ENCODE measurements around the gene FARS2. TPM values are rescaled to one million over a fixed set of nuclear protein-coding genes. Genes with fewer than 3 reads are reported as not detected.

FARS2 gene
- total RNA-seq, 1 donor from 2014 or later: 18.3 TPM

DNA sequence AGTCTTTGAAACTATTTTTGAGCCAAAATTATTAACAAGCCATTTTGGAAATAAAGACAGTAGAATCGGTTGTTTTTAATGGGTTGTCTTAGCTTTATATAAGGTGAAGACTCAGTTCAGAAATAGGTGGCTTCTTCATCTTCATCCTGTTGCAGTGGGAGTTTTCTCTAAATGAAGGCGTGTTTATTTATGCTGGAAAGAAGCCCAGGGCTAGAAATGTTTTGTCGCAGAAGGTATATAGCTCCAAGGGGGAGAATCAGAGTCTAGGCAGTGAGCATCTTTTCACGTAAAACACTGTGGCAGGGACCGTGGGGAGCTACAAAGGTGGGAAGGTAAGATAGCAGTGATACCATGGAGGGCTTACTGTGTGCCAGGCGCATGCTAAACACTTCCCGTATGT lies 34.3 kb downstream of the FARS2 start:
- no peak for DNase-seq
- TF ChIP-seq CTCF (IDR thresholded peaks at IDR 0.05): no peak
- H3K4me3 ChIP-seq: no peak overlapping the region
- no peak overlapping the region for H3K27ac ChIP-seq
- peaks cover 6% of the 10 kb centered on the region for H3K4me1 ChIP-seq
- no peak for ATAC-seq
- intact Hi-C loops (cut with DNase I): no loop called here
- no peaks in the 10 kb centered on the region for H3K36me3 ChIP-seq
- no peaks in the 10 kb centered on the region for H3K27me3 ChIP-seq
- H3K9me3 ChIP-seq: no peaks in the 10 kb centered on the region

GRCh38 chr6:5300206-5300764 lies 39.0 kb downstream of the FARS2 start:
- no peak for ATAC-seq
- no peaks in the 10 kb centered on the region for H3K4me1 ChIP-seq
- H3K9me3 ChIP-seq: no peaks in the 10 kb centered on the region
- TF ChIP-seq CTCF (IDR thresholded peaks at IDR 0.05): no peak
- DNase-seq: no peak
- no peak overlapping the region for H3K4me3 ChIP-seq
- H3K36me3 ChIP-seq: no peaks in the 10 kb centered on the region
- H3K27ac ChIP-seq: no peak overlapping the region
- no peaks in the 10 kb centered on the region for H3K27me3 ChIP-seq
- intact Hi-C loops (cut with DNase I): no loop called here

DNA sequence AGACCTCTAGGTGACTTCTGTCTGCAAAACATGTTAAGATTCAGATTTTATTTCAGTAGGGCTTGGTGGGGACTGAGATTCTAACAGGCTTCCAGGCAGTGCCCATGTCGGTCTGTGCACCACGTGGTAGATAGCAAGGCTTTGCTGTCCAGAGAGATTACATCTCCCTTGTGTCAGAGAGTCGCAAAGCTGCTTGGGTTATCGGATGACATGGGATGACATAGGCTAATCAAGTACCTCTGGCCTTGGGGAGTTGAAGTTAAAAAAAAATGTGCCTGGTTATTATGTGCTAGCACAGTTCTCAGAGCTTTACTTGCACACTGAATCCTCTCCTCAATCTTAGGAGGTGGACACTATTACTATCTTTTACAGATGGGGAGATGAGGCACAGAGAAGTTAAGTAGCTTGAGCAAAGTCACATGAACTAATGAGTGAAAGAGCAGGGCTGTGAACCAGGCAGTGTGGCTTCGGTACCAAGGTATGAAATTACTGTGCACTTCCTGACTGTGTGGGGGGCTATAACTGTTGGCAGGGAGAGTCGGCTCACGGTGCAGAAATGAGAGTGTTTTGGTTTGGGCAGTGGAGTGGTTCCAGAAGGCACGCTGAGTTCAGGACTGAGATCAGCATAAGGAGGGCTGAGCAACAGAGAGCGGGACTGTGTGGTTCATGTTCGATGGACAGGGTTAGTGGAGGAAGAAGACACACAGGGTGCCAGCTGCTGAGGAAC lies 41.1 kb downstream of the FARS2 start:
- no peak for ATAC-seq
- no peaks in the 10 kb centered on the region for H3K9me3 ChIP-seq
- no peaks in the 10 kb centered on the region for H3K4me1 ChIP-seq
- no peak for TF ChIP-seq CTCF (IDR thresholded peaks at IDR 0.05)
- DNase-seq: no peak
- H3K4me3 ChIP-seq: no peak overlapping the region
- H3K27ac ChIP-seq: no peak overlapping the region
- no peaks in the 10 kb centered on the region for H3K36me3 ChIP-seq
- H3K27me3 ChIP-seq: no peaks in the 10 kb centered on the region
- intact Hi-C loops (cut with DNase I): no loop called here

GRCh38 chr6:5302995-5303622 lies 41.8 kb downstream of the FARS2 start:
- intact Hi-C loops (cut with DNase I): no loop called here
- Histone ChIP-seq H3K4me3 (no peak overlapping the region), H3K9me3 (no peaks in the 10 kb centered on the region), H3K36me3 (no peaks in the 10 kb centered on the region), H3K4me1 (no peaks in the 10 kb centered on the region), H3K27ac (no peak overlapping the region), H3K27me3 (no peaks in the 10 kb centered on the region)
- TF ChIP-seq CTCF (IDR thresholded peaks at IDR 0.05): peak; percentile 54
- ATAC-seq: peak; percentile 94
- DNase-seq: peak; percentile 65

DNA sequence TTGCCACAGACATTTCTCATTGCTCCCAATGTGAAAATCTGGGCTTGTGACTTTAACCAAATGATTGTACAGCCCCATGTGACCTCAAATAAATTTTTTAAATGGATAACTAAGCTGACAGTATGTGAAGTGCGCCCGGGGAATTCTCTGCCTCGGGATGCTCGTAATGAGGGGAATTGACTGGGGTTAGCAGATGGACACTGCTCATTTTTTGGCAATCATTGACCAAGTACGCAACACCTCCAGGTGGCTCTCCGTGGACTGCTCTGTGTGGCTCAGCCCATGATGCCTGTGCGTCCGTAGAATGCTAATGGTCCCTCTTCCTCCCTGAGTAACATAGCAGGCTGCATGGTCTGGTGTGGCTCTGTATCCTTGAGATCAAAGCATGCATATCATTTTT lies 42.4 kb downstream of the FARS2 start:
- ATAC-seq: no peak
- no peak for TF ChIP-seq CTCF (IDR thresholded peaks at IDR 0.05)
- H3K4me3 ChIP-seq: no peak overlapping the region
- no peaks in the 10 kb centered on the region for H3K27me3 ChIP-seq
- H3K4me1 ChIP-seq: no peaks in the 10 kb centered on the region
- no peaks in the 10 kb centered on the region for H3K36me3 ChIP-seq
- H3K27ac ChIP-seq: no peak overlapping the region
- intact Hi-C loops (cut with DNase I): no loop called here
- DNase-seq: no peak
- H3K9me3 ChIP-seq: no peaks in the 10 kb centered on the region

Data from upper lobe of right lung (tissue), 1 donor.